HL-60 (cell line): Measurements from ENCODE around the gene RCAN1.

Experiments
- DNase-seq, 2 experiments: peaks; one replicate each; pipeline ENCODE4 v3.0.0-alpha.2; 2010 to 2020; ENCODE audit warnings: low read depth in 1 of 2, low spot score in 1 of 2
- H3K27ac ChIP-seq: fragments of 250-450 bp; sonication (Bioruptor Pico); replicated peaks from 2 replicates; pipeline ENCODE4 v1.5.1; 2020; ENCODE audit warnings: mild to moderate bottlenecking, moderate library complexity
- H3K27me3 ChIP-seq: fragments of 250-450 bp; sonication (Bioruptor Pico); 2 replicates; pipeline ENCODE4 v1.5.1; 2021; ENCODE audit warnings: mild to moderate bottlenecking, moderate library complexity; ENCODE audit not compliant: insufficient read depth, poor library complexity, severe bottlenecking
- H3K4me3 ChIP-seq: replicated peaks from 2 replicates; pipeline ENCODE4 v1.5.1; 2011; ENCODE audit warnings: mild to moderate bottlenecking, control low read depth, low read length; ENCODE audit not compliant: insufficient read depth
- GABPA ChIP-seq: IDR thresholded peaks from 2 replicates; pipeline ENCODE4 v1.6.1; 2012; ENCODE audit warnings: low read depth
- POLR2AphosphoS5 ChIP-seq: IDR thresholded peaks from 2 replicates; pipeline ENCODE4 v1.6.1; 2012; ENCODE audit warnings: low read depth
- REST ChIP-seq: IDR thresholded peaks from 2 replicates; pipeline ENCODE4 v1.6.1; 2012; ENCODE audit warnings: low read depth; ENCODE audit not compliant: insufficient replicate concordance
- SPI1 ChIP-seq: IDR thresholded peaks from 2 replicates; pipeline ENCODE4 v1.6.1; 2012; ENCODE audit warnings: low read depth, mild to moderate bottlenecking, borderline replicate concordance
- TF ChIP-seq, protein P1 (sequence below): IDR thresholded peaks from one replicate; pipeline ENCODE4 v1.5.1; 2011; ENCODE audit warnings: low read length, control low read depth, inconsistent platforms; ENCODE audit not compliant: insufficient read depth

RCAN1 gene

GRCh38 chr21:34560021-34560420 lies 54.9 kb downstream of the RCAN1 start:
- Histone ChIP-seq H3K27me3 (no peaks in the 10 kb centered on the region), H3K4me3 (no peak overlapping the region), H3K27ac (no peak overlapping the region)
- TF ChIP-seq GABPA (no peak), REST (no peak), POLR2AphosphoS5 (no peak), SPI1 (no peak)
- TF ChIP-seq, protein P1, sequence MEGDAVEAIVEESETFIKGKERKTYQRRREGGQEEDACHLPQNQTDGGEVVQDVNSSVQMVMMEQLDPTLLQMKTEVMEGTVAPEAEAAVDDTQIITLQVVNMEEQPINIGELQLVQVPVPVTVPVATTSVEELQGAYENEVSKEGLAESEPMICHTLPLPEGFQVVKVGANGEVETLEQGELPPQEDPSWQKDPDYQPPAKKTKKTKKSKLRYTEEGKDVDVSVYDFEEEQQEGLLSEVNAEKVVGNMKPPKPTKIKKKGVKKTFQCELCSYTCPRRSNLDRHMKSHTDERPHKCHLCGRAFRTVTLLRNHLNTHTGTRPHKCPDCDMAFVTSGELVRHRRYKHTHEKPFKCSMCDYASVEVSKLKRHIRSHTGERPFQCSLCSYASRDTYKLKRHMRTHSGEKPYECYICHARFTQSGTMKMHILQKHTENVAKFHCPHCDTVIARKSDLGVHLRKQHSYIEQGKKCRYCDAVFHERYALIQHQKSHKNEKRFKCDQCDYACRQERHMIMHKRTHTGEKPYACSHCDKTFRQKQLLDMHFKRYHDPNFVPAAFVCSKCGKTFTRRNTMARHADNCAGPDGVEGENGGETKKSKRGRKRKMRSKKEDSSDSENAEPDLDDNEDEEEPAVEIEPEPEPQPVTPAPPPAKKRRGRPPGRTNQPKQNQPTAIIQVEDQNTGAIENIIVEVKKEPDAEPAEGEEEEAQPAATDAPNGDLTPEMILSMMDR = no peak
- no peak for DNase-seq

DNA sequence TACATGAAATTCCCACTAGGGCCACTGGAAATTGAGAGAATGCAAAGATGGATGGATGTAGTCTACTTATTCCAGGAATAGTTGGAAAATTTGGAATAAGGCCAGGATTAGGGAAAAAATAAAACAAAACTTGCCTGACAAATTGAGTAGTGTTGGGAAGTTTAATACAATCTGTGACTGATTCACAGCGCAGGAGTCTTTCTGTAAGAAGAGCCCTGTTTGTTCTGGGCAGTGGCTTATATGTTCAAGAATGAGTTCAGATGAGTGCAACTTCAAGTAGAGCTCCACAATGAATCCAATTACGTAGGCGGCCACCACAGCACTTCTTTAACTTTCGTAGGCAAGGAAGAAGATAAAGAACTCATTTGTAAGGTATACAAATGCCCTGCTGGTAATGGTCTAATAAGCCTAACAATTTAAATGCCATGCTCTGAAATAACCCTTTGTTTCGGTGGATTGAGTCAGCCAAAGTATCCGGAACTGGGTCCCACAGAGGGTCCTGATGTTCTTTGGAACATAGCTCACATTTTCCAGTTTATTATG lies 55.8 kb downstream of the RCAN1 start:
- Histone ChIP-seq H3K27me3 (no peaks in the 10 kb centered on the region), H3K4me3 (no peak overlapping the region), H3K27ac (no peak overlapping the region)
- DNase-seq = no peak
- no peak for TF ChIP-seq POLR2AphosphoS5
- TF ChIP-seq GABPA = no peak
- no peak for TF ChIP-seq SPI1
- TF ChIP-seq REST = no peak
- TF ChIP-seq, protein P1 = no peak

DNA sequence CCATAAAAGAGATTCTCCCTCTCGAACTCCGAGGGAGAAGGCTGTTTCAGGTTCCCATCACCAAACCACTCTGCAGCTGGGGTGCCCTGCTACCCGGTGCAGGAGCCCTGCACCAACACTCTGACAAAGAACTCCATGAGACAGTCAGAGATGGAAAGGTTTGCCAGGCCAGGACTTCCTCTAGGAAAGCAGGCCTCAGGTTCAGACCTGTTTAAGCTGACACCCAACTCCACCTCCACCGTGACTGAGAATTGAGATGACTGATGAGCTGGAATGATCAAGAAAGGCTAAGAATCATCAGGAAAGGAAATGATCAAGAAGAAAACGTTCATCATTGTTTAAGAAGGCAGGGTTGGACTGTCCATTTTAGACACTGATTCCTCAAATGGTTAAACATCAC lies 56.7 kb downstream of the RCAN1 start:
- no peak overlapping the region for H3K27ac ChIP-seq
- no peaks in the 10 kb centered on the region for H3K27me3 ChIP-seq
- no peak for TF ChIP-seq REST
- TF ChIP-seq SPI1 = no peak
- TF ChIP-seq POLR2AphosphoS5 = no peak
- TF ChIP-seq, protein P1 = no peak
- no peak for TF ChIP-seq GABPA
- no peak overlapping the region for H3K4me3 ChIP-seq
- no peak for DNase-seq
